Measurements from ENCODE around the gene AKR1B15.
"Not testable (repeated sequence)": the region's sequence is repeated elsewhere in the genome, so short reads cannot be mapped to it uniquely, and the experiment has no call there.

The AKR1B15 gene

DNA sequence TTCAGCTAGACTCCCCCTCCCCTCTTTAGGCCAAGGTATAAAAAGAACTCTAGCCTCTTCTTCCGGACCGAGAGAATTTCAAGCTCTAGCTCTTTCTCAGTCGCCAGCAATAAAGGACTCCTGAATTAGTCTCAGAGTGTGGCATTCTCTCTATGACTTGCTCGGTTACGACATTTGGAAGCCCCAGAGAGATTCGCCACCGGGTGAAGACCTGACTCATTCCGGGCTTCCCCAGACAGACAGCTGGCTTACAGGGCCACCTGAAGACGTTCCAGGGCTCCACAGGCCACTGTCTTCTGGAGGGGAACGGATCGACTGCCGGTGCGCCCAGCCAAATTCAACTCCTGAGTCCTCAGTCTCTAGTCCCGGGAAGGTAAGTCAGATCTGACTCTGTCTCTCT is at the start of gene AKR1B15:
TSS of gene AKR1B15 (plus strand) at position 234 of the 400 bp plus-strand sequence. CDS start 15,510 bp downstream, outside the sequence.
- no peak for DNase-seq (ENCODE audit: low read depth)

DNA sequence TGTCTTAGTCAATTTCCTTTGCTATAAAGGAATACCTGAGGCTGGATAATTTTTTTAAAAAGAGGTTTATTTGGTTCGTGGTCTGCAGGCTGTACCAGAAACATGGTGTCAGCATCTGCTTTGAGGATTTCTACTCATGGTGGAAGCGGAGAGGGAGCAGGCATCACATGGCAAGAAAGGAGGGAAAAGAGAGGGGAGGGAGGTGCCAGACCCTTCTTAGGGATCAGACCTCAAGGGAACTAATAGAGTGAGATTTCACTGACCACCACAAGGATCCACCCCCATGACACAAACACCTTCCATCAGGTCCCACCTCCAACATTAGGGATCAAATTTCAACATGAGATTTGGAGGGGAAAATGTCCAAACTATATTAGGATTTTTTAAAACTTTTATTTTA is 48.5 kb upstream of the AKR1B15 start:
- no peak for DNase-seq (ENCODE audit: low read depth)

DNA sequence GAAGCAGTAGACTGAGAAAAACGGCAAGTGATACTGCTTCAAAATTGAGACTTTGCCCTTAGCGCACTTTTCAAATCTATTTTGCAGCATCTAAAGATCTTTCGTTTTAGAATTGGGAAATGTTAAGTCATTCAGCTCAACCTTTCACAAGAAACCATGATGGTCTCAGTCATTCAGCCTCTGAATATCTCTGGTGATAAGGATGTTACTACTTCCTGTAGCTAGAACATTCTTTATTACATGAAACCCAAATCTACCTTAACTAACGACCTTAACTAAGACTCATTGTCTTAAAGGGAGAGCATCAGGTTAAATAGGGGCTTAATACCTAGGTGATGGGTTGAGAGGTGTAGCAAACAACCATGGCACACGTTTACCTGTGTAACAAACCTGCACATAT is 47.9 kb upstream of the AKR1B15 start:
- no peak for DNase-seq (ENCODE audit: low read depth)

DNA sequence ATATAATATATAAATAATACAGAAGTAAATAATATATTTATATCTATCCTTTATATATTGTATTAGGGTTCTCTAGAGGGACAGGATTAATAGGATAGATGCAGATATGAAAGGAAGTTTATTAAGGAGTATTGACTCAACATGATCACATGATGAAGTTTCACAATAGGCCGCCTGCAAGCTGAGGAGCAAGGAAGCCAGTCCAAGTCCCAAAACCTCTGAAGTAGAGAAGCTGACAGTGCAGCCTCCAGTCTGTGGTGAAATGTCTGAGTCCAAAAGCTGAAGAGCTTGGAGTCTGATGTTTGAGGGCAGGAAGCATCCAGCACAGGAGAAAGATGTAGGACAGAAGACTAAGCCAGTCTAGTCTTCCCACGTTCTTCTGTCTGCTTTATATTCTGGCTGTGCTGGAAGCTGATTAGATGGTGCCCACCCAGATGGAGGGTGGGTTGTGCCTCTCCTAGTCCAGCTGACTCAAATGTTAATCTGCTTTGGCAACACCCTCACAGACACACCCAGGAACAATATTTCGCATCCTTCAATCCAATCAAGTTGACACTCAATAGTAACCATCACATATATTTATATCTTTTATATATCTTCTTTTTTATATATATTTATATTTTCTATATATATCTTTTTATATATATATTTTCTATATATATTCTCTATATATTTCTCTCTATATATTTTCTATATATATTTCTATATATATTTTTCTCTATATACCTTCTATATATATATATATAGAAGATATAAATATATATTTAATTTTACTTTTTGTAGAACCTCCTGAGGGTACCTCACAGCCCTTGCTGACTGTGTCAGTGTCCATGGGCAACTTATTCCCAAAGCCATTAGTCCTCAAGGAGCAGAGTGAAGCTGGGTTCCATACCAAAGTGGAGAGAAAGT is 46.2 kb upstream of the AKR1B15 start:
- no peak for DNase-seq (ENCODE audit: low read depth)

DNA sequence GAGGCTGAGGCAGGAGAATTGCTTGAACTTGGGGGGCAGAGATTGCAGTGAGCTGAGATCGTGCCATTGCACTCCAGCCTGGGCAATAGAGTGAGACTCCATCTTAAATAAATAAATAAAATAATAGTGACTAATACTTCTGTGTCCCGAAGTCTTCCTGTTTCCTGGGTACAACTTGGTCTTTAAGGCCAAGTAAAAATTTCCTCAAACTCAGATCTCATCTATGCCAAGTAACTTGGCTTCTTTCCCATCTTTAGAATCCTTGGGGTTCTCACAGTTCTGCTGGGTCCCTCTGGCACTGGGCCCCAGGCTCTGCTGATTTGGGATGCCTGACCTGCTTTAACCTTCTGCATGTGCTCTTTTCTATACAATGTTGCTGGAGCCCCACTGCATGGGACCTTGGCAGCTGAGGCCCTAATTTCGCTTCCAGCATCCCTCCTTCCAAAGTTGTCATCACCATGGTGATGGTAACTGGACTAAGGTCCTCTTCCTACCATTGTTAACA is 44.2 kb upstream of the AKR1B15 start:
- no peak for DNase-seq (ENCODE audit: low read depth)

DNA sequence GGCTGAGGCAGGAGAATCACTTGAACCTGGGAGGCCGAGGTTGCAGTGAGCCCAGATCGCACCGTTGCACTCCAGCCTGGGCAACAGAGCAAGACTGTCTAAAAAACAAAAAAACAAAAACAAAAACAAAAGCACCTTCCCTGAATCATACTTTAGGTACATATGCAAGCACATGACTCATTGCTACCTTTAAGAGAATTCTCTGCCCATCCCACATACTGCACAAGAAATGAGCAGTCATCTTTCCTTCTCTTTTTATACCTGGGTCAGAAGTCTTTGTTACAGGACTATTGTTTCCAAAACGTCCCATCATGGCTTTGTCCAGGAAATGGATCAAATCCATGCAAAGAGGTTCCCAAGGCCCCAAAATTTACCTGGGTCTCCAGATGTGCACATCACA is 43.1 kb upstream of the AKR1B15 start:
- no peak for DNase-seq (ENCODE audit: low read depth)

DNA sequence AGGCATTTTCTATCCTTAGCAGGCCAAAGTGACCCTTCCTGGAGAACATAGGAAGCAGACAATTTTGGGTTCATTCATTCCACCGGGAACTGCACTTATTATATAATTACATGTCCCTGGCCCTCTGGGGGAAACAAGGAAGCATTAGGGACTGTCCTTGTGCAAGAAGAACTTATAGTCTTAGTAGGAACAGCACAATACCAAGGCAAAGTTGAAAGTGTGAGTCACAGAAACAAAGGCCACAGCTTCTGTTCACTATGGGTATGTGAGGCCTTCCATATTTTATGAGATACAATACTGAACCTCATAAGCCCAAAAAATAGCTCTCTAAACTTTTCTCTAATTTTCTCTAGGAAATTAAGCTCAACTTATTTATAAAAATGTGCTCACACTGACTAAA is 39.9 kb upstream of the AKR1B15 start:
- DNase-seq (ENCODE audit: low read depth) = no peak

DNA sequence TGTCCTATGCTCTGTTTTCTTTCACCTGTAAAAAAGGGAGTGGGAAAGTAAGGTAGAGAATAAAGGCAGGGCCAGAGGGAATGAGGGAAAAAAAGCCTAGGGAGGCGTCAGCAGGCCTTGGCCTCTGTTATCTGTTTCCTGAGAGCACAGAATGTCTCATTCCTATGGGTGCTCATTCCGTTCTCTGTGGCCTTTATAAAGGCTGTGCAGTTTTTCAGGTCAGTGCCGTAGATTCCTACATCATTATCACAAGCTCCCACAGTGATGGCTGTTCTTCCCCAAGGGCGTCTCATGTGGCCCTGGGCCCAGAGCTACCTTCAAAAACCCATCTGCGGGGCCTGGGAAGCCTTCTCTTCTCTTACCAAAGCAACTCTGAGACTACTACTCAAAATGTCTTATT is 38.3 kb upstream of the AKR1B15 start:
- no peak for DNase-seq (ENCODE audit: low read depth)

DNA sequence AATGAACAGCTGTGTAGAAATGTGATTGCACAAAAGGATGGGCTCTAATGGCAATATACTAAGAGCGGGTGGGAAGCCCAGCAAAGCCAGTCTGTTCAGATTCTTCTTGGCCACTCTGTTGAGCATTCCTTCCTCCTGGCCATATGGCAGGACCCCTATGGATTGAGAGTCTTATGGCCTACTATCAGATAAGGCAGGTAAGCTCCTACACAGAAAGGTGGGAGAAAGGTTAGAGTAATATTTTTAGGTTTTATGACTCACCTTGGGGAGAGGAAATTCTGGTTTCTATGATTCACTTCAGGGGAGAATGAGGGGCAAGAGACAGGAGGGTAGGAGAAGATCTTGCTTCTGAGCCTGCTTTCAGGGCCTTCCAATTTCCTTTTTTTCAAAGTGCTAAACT is 36.6 kb upstream of the AKR1B15 start:
- no peak for DNase-seq (ENCODE audit: low read depth)

DNA sequence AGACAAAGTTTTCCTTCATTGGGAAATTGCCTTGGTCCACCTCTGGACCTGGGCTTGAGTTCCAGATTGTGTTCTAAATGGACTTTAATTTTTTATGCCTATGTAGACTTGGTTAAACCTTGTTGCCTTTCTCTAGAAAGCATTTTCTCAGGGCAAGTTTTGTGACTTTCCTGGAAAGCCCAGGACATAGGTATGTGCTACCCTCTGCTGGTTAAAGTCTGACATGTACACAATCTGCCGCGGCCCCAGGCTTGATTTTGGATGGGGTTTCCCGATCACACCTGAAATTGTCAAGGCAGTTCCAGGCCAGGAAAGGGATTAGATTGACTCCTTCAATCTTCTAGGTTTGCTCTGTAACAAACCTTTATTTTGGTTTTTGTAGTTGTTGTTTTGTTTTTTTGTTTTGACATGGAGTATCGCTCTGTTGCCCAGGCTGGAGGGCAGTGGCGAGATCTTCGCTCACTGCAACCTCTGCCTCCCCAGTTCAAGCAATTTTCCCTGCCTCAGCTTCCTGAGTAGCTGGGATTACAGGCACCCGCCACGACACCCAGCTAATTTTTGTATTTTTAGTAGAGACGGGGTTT is 35.6 kb upstream of the AKR1B15 start:
- no peak for DNase-seq (ENCODE audit: low read depth)

DNA sequence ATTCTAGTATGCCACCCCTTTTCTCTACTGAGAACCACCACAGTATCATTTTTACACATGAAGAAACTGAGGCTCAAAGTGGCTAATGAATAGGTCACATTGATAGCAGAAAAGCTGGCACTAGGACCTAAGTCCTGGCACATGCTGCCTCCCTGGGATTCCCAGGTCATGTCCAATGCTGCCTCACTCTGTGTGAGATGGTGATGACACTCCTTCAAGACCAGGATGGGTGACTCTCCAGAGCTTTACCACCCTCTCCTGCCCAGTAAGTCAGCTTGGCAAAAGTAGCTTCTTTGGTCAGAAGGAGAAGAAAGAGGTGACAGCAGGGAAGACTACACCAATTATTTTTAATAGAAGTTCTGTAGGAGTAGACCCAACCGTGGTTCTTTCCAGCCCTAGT is 34.8 kb upstream of the AKR1B15 start:
- DNase-seq (ENCODE audit: low read depth) = no peak

DNA sequence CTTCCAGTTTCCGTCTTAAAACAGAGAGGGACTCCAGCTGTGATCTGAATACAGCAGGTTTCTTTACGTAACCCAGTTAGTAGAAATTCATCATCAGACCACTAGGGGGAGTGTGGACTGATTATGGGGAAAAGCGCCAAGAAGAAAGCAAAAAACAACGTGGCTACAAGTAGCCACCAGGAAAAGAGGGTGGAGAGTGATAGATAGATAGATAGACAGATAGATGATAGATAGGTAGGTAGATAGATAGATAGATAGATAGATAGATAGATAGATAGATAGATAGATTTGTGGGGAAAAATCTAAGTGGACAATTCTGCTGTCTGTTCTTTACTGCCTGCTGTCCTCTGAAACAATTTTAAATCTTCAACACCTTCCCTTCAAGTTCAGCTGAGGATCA is 34.2 kb upstream of the AKR1B15 start:
- peak; percentile 3 for DNase-seq (ENCODE audit: low read depth)

DNA sequence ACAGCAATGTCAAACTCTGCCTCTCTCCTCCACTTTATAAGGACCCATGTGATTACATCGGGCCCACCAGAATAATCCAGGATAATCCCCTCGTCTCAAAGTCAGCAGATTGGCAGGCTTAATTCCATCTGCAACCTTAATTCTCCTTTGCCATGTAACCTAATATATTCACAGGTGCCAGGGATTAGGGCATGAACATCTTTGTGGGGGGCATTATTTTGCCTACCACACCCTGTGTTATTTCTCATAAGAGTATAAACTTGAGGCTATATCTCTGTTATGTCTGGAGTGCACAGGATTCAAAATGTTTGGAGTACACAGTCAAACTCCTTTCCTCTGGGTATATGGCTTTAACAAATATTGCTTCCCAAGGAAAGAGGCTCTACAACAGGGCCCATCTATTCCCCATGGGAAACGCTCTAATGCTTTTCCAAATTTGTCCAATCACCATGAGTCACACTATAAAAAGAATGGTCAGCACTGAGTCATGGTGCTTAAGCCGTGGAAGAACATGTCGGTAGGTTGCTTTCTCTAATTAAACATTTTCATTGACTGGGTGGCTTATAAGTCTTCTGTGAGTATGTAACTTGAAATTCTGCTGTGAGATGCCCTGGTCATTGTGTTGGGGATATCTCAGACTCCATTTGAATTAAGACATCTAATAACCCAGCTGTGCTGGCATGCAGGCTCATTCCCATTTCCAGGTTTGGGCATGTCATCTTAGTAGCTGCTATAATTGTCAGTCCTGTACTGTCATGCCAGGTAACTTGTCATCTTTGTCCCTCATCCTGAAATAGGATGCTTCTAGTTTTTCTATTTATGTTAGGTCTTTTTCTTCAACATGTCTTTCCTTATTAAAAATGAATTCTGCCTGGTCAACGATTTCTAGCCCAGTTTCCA is 33.1 kb upstream of the AKR1B15 start:
- DNase-seq (ENCODE audit: low read depth) = no peak

DNA sequence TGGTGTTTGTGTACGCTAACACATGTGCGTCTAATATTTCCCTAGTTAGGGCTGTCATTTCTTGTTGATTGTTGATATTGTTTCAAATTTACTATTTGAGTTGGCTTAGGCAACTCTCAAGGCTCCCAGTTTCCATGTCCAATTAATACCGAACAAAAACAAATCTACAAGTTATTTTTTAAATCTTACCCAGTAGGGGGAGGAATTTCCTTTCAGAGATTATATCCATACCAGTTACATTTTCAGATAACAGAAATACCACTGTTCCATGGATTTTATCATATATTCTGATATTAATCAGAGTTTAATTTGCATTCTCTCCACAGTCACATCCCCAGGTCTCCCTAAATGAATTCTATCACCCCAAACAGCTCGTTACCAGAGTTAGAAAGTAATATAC is 28.8 kb upstream of the AKR1B15 start:
- no peak for DNase-seq (ENCODE audit: low read depth)

DNA sequence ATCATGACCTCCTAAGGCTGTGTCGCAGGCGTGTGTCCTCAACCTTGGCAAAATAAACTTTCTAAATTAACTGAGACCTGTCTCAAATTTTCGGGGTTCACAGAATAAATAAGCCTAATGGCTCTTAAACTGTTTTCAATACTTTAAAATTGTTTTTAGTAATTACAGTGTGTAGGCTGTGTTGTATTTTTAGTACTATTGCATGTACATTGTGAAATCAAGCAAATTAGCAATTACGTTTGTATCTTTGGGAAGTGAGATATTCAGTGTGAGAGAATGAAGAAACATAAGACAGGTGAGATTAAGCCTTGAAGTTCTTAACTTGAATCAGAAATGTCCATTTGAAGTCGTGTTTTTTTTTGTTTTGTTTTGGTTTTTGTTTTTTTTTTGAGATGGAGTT is 26.3 kb upstream of the AKR1B15 start:
- no peak for DNase-seq (ENCODE audit: low read depth)

DNA sequence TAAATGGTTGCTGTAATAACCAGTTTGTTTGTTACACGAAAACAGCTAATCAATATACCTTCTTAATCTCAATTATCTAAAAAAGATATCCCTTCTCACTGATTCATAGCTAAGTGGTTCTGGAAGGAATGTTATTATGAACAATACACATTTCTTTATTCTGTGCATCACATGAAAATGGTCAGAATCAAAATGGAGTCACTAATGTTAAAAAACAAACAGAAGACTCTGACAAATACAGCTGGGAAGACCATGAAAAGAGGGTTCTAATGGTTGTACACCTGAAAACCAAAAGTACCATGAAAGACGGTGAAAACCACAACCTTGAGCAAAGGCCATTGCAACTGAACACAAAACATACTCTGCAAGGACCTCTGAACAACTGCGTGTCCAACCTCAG is 23.5 kb upstream of the AKR1B15 start:
- not testable (repeated sequence) for DNase-seq (ENCODE audit: low read depth)

DNA sequence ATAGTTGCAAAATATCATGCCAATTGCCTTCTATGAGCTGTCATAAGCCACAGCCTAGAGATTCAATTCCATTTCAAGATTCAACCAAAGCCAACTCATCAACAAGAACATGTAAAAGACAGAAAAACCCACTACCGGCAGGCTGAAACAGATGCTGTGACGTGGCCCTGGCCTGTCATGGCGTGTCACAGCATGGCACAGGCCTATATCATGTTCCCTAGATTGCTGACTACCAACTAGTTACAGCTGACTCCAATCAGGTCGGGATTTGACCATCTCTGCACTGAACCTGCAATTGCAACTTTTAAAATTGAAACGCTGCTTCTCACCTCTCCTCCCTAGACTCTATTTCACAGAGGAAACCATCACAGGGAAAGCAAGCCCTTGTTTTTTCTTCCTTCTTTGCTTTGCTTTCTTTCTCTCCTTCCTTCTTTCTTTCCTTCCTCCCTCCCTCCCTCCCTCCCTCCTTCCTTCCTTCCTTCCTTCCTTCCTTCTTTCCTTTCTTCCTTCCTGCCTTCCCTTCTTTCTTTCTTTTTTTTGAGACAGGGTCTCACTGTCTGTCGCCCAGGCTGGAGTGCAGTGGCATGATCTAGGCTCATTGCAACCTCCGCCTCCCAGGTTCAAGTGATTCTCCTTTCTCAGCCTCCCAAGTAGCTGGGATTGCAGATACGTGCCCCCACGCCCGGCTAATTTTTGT is 22.2 kb upstream of the AKR1B15 start:
- DNase-seq (ENCODE audit: low read depth) = not testable (repeated sequence)

DNA sequence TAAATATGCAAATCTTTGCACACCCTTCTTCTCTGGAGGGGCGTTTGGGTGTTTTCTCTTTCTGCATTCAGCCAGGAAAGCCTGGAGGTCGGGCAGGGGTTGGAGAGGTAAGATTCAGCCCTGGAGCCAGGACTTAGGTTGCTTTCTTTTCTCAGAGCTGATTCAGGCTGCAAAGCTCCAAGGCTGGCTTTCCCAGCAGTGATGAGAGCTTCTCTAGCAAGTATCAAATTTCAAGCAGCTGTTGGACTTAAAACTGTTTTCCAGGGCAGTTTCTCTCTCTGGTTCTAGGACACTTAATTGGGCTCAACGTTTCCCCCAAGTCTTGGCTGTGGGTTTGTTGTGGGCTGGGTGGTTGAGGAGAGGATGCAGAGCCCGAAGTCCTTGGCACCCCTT is 20.9 kb upstream of the AKR1B15 start:
- no peak for DNase-seq (ENCODE audit: low read depth)

DNA sequence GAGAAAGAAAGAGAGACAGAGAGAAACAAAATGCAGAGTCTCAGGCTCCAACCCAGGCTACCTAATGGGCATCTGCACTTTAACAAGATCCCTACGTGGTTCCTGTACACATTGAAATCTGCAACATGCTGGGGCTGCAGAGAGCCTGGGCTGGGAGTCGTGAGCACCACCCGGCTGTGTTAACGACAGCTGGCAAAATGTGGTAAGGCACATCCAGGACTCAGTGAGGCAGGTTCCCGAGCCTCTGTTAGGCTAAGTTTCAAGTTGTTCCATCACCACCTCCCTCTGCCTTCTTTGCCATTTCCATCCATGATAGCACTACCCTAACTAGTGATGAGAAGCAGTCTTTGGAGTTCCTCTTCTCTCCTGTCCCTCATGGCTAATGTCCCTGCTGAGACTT is 20.2 kb upstream of the AKR1B15 start:
- DNase-seq (ENCODE audit: low read depth) = no peak

DNA sequence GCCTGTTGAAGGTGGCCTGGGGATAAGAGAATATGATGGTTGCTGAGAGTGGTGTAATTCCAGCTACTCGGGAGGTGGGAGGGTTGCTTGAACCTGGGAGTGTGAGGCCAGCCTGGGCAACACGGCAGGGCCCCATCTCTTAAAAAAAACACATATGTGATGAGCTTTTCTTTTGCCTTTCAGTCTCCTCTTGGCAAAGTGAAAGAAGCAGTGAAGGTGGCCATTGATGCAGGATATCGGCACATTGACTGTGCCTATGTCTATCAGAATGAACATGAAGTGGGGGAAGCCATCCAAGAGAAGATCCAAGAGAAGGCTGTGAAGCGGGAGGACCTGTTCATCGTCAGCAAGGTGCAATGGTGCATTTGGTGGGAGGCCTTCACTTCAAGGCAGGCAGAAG is 18.4 kb upstream of the AKR1B15 start:
- no peak for DNase-seq (ENCODE audit: low read depth)

DNA sequence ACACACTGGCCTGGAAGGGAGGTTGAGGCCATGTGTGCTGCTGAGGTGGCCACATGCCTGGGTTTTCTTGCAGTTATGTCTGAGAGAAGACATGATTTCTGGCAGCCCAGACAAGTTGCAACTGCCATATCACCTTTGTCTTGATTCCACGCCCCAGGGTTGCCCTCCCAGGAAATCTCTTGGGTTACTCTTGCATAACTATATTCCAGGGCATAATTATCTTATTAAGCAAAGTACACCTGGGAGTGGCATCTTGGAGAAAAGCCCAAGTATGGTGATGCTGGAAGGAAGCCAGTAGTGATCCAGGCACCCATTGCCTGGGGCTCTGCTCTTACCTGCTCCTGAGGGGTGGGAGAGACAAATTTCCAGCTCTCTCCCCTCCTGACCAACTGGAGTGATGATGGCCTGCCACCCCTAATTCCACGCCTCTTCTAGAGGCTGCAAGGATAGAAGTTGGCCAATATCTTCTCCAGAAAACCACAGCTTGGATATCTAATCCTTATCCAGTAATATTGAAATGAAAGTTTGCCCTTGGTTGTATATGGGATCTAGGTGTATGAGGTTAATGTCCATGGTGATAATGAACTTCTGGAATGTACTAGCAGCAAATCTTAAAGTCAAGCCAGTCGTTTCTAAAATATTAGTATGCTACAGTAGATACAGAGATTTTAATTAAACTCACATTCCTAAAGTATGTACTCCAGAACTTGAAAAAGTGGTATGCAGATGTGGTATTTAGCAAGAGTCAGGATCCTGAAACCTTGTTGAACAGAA is 16.5 kb upstream of the AKR1B15 start:
- no peak for DNase-seq (ENCODE audit: low read depth)

Measured in activated gamma-delta T cell treated with anti-CD3 and anti-CD28 coated beads, Interleukin-2, amount 50 U/mL, for 16 hours (primary cell).